Measurements from ENCODE around the gene LPIN1. TPM values are rescaled to one million over a fixed set of nuclear protein-coding genes. Genes with fewer than 3 reads are reported as not detected.

The LPIN1 gene
- 10.1 to 14.5 TPM (median 11.2 TPM) in 5 replicates for total RNA-seq (2022; extraction: Qiagen RNA extraction; ENCODE audit: low read depth)

GRCh38 chr2:11746376-11746806 is at the start of gene LPIN1:
Gene LPIN1 (plus strand): TSS chr2:11746632. CDS start chr2:11765542, 18,910 bp downstream.

Other genes starting within 250 kb of the LPIN1 start
- gene GREB1, start 212.6 kb upstream of the LPIN1 start, total RNA-seq (2022; extraction: Qiagen RNA extraction; ENCODE audit: low read depth), result 1.8 to 3.7 TPM (median 3.0 TPM) in 5 replicates
- gene NTSR2, start 76.4 kb upstream of the LPIN1 start, total RNA-seq (2022; extraction: Qiagen RNA extraction; ENCODE audit: low read depth), result not detected in 5 replicates